GM18951 (cell line): ENCODE measurements around the gene FOXC2.

Experiments
- POLR2A ChIP-seq: IDR thresholded peaks from 4 replicates; pipeline ENCODE4 v1.6.1; 2011; ENCODE audit warnings: mild to moderate bottlenecking; ENCODE audit not compliant: insufficient read length, insufficient read depth; ENCODE audit errors: extremely low read depth
- in situ Hi-C: fragments of 300-500 bp; cut with MboI; formaldehyde crosslinking; loops from one replicate; pipeline ENCODE4 v1.12.0; 2022; ENCODE audit warnings: low sequenced_read_pairs, mixed read lengths, inconsistent platforms; ENCODE audit not compliant: unreplicated experiment

The FOXC2 gene

DNA sequence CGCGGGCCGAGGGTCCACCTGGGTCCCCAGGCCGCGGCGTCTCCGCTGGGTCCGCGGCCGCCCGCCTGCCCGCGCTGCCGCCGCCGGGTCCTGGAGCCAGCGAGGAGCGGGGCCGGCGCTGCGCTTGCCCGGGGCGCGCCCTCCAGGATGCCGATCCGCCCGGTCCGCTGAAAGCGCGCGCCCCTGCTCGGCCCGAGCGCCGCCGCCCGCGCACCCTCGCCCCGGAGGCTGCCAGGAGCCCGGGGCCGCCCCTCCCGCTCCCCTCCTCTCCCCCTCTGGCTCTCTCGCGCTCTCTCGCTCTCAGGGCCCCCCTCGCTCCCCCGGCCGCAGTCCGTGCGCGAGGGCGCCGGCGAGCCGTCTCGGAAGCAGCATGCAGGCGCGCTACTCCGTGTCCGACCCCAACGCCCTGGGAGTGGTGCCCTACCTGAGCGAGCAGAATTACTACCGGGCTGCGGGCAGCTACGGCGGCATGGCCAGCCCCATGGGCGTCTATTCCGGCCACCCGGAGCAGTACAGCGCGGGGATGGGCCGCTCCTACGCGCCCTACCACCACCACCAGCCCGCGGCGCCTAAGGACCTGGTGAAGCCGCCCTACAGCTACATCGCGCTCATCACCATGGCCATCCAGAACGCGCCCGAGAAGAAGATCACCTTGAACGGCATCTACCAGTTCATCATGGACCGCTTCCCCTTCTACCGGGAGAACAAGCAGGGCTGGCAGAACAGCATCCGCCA lies 504 bp downstream of the FOXC2 start:
- TF ChIP-seq POLR2A, result no peak
- in situ Hi-C loops, result loop anchor here (10.0 to 25.0 kb wide), 2 partner anchors 498 to 720 kb away; no protein-coding TSS in a partner anchor

DNA sequence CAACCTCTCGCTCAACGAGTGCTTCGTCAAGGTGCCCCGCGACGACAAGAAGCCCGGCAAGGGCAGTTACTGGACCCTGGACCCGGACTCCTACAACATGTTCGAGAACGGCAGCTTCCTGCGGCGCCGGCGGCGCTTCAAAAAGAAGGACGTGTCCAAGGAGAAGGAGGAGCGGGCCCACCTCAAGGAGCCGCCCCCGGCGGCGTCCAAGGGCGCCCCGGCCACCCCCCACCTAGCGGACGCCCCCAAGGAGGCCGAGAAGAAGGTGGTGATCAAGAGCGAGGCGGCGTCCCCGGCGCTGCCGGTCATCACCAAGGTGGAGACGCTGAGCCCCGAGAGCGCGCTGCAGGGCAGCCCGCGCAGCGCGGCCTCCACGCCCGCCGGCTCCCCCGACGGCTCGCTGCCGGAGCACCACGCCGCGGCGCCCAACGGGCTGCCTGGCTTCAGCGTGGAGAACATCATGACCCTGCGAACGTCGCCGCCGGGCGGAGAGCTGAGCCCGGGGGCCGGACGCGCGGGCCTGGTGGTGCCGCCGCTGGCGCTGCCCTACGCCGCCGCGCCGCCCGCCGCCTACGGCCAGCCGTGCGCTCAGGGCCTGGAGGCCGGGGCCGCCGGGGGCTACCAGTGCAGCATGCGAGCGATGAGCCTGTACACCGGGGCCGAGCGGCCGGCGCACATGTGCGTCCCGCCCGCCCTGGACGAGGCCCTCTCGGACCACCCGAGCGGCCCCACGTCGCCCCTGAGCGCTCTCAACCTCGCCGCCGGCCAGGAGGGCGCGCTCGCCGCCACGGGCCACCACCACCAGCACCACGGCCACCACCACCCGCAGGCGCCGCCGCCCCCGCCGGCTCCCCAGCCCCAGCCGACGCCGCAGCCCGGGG lies 1.3 kb downstream of the FOXC2 start:
- in situ Hi-C loops, result loop anchor here (10.0 to 25.0 kb wide), 2 partner anchors 497 to 719 kb away; no protein-coding TSS in a partner anchor
- no peak for TF ChIP-seq POLR2A

DNA sequence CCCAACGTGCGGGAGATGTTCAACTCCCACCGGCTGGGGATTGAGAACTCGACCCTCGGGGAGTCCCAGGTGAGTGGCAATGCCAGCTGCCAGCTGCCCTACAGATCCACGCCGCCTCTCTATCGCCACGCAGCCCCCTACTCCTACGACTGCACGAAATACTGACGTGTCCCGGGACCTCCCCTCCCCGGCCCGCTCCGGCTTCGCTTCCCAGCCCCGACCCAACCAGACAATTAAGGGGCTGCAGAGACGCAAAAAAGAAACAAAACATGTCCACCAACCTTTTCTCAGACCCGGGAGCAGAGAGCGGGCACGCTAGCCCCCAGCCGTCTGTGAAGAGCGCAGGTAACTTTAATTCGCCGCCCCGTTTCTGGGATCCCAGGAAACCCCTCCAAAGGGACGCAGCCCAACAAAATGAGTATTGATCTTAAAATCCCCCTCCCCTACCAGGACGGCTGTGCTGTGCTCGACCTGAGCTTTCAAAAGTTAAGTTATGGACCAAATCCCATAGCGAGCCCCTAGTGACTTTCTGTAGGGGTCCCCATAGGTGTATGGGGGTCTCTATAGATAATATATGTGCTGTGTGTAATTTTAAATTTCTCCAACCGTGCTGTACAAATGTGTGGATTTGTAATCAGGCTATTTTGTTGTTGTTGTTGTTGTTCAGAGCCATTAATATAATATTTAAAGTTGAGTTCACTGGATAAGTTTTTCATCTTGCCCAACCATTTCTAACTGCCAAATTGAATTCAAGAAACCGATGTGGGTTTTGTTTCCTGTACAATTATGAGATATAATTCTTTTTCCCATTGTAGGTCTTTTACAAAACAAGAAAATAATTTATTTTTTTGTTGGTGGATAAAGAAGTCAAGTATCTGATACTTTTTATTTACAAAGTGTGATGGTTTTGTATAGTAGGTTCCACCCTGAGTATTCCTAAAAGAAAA lies 2.3 kb downstream of the FOXC2 start:
- in situ Hi-C loops, result loop anchor here (10.0 to 25.0 kb wide), 2 partner anchors 496 to 718 kb away; no protein-coding TSS in a partner anchor
- TF ChIP-seq POLR2A, result no peak

DNA sequence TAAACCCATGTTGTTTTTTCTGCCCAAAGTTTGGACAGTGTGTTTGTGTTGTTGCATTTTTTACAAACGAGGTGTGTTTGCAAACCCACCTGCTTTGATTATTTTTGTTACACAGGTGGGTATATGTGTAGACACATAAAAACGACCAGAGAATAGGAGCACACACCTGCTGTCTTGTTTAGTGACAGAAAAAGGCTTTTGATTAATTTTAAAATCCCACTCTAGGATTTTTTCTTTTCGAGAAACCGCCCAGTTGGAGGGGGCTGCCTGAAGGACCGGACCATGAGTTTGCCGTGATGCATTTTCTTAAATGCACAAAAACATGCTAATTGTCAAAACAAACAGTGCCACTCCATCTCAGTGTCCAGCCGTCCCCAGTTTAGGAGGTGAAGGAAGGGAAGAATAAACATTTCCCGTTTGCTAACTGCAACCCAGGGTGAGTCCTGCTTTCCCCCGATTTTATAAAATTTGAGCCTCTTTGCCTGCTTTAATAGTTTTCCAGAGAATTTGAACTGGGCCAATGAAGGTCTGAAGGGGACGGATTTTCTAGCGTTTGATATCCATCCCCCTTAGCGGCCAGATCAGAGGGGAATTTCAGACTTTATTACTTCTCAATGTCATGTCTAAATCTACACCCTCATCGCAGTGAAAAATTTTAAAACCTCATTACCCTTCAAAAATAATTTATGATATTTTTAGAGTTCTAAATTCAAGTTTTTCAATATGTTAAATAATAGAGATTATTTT lies 3.2 kb downstream of the FOXC2 start:
- TF ChIP-seq POLR2A, result no peak
- in situ Hi-C loops, result loop anchor here (10.0 to 25.0 kb wide), 2 partner anchors 495 to 717 kb away; no protein-coding TSS in a partner anchor

DNA sequence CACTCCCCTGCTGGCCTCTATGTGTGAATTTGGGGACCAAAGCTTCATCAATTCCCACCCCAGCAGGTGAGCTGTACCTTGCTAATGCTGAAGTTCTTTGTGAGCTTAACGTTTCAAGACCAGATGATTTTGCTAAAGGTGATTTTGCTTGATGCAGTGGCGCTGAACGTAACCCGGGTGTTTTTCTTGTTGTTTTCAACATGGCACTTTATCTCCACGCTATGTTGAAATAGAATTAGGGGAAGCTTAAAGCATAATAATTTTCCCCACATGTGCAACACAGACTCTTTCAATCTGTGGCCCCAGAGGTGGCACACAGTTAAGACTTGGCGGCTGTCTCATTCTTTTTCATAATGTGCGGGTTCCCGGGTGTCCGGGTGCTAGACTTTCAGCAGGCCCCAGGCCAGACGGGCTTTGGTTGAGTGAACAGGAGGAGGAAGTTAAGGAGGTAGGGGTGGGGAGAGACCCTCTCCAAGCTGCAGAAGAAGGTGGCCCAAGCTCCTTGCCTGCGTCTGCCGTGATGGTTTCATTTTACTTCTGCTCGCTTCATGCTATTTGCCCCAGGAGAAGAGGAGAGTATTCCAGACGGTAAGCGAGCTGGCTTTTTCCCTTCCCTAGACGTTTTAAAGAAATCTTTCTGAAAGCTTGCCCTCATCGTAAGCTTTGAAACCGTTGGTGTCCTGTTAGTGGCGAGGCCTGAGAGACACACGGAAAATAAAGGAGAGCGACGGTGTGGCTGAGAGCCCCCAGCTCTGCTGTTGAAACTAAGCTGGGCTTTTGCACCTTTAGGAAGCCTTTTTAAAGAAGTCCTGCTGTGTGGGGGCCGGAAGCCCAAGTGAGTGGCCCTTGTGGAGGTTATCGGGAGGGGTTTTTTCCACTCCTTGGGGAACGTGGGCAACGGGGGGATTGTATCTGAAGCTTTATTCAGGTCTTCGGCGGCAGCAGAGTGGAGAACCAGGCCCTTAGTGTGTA lies 4.2 kb downstream of the FOXC2 start:
- in situ Hi-C loops, result loop anchor here (25.0 kb wide), 1 partner anchor 716 kb away; no protein-coding TSS in a partner anchor
- no peak for TF ChIP-seq POLR2A

DNA sequence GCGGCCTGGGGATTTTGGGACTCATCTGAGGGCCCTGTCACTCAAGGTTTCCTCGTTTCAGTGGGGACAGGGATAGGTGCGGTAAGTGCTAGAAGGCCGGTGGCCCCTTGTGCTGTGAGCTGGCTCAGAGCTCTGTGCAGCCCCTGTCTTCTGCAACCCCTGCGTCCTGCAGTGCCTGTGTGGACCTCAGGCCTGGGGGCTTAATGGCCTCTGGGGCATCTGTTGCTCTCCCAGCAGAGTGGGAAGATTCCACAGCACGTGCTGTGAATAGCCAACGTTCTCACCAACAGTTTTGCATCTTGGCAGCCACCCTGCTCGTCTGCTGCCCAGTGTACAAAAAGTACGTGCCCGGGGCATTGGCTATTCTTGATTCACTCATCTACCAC lies 4.9 kb downstream of the FOXC2 start:
- in situ Hi-C loops, result loop anchor here (25.0 kb wide), 1 partner anchor 716 kb away; no protein-coding TSS in a partner anchor
- no peak for TF ChIP-seq POLR2A

DNA sequence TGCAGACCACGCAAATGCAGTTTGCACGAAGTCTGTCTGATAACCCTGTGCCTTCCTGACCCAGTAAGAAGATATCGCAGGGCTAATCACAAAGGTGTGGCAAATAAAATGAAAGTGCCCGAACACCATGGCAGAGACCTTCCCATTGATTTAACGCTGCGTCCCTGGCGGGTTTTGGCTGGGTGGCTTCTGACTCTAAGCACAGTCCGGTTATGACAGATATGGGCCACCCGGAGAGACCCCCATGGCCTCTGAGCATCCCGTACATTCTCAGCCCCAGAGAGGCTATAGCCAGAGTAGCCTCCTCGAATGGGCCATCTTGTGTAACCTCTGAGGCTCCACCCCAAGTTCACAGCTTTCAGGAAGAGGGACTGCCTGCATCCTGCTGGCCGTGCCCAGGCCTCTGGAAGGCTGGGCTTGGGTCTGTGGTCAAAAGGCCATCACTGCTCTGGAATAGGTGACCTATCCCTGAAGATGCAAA lies 5.5 kb downstream of the FOXC2 start:
- no peak for TF ChIP-seq POLR2A
- in situ Hi-C loops, result loop anchor here (25.0 kb wide), 1 partner anchor 715 kb away; no protein-coding TSS in a partner anchor

DNA sequence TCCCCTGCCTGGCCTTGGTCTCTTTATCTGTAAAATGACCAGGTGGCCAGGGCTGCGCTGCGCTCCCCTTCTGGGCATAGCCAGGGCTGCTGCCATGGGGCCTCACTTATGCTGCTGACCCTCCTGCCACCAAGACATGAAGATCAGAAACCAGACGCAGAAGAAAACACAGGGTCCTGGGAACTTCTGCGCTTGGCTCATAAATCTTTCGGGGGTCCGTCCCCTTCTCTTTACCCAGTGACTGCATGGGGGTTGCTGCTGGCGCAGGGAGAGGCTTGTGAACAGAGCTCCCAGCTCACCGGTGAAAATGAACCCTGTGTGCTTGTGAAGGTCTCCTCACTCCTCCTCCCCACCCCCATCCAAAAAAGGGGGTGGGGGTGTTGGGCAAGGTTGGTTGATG lies 6.0 kb downstream of the FOXC2 start:
- in situ Hi-C loops, result loop anchor here (25.0 kb wide), 1 partner anchor 715 kb away; no protein-coding TSS in a partner anchor
- TF ChIP-seq POLR2A, result no peak

DNA sequence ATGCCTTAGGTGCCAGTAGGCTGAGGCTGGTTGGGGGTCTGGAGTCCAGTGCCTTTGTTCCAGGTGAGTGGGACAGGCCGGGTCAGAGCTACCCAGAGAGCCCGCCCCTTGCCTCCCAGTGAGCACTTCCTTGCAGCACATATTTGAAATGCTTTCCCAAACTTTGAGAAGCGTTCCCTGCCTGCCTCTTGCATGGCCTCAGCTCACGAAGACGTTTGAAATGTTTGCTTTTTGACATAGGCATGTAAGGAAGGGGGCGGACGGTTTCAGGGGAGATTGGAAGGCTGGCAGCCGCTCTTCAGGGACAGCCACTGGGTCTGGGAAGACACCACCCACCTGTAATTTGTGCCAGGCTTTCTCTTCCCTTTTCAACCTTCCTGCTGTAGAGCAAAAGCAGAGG lies 6.6 kb downstream of the FOXC2 start:
- in situ Hi-C loops, result loop anchor here (25.0 kb wide), 1 partner anchor 714 kb away; no protein-coding TSS in a partner anchor
- TF ChIP-seq POLR2A, result no peak

DNA sequence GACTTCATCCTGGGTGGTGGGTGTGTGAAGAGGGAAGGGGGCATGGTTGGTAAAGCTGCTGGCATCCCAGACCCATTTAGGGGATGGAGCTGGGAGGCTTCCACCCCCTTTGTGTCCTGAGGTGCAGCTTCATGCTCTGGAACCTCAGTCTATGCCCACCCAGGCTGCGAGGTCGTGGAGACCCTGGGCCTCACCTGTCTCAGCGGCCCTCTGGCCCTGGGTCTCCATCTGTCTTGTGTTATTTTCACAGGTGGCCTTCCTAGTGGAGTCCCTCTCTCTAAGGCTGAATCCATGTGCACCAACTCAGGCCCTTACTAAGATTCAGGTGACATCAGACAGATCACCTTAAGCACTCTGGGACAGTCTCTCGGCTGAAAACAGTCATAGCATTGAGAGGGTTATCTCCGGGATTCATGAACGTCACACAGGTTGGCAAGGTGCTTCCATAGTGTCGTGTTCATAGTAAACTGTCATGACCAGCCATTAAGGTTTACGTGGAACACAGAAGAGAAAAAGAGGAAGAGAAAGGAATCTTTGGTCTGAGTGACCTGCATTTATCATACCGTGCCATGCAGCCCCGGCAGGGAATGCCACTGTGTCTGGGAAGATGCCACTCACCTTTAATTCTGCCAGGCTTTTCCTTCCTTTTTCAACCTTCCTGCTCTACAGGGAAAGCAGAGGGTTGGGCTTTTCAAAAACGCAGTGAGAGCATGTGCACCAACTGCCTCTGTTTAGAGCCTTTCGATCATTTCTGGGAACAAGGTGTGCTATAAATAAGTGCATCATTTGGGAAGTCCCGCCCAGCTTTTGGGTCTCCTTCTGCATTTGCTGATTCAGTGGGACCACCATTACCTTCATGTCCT lies 7.2 kb downstream of the FOXC2 start:
- no peak for TF ChIP-seq POLR2A
- in situ Hi-C loops, result loop anchor here (25.0 kb wide), 1 partner anchor 713 kb away; no protein-coding TSS in a partner anchor

DNA sequence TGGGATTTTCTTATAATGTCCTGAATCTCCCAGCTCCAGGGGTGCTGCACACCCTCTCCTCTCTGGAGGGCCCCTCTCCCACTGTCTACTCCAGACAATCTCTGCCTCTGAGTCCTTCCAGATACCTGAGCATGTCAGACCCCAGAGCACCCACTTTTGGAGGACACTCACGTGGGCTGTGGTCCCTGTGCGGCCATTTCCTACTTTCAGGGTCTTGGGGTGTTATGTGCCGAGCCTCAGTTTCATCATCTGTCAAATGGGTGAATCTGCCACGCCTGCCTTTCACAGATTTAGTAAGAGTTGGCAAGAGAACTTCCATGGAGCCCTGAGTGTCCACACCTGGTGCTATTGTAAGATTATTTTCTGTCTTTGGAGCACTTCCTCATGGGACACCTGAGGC lies 8.0 kb downstream of the FOXC2 start:
- no peak for TF ChIP-seq POLR2A
- in situ Hi-C loops, result loop anchor here (25.0 kb wide), 1 partner anchor 713 kb away; no protein-coding TSS in a partner anchor
